Measurements from ENCODE around the gene REP15.
"Not testable (repeated sequence)": the region's sequence is repeated elsewhere in the genome, so short reads cannot be mapped to it uniquely, and the experiment has no call there.

Gene REP15

DNA sequence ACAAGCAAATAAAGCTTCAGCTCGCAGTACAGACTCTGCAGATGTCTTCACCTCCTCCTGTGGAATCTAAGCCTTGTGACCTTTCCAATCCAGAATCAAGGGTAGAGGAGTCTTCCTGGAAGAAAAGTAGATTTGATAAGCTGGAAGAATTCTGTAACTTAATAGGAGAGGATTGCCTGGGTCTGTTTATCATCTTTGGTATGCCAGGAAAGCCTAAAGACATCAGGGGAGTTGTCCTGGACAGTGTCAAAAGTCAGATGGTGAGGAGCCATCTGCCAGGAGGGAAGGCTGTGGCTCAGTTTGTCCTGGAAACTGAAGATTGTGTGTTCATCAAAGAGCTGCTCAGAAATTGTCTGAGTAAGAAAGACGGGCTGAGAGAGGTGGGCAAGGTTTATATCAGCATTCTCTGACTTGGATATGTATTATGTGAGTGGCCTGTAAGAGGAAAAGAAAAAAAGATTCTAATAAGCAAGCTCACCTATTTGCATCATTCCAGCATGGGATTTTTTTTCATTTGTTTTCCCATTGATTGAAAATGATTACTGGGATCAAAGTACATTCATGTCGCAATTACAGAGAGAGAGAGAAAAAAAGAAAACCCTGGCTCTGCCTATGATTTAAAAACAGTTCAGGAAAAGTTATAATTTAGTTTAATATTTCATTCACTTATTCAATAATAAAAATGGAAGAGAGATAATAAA lies 767 bp downstream of the REP15 start:
- DNase-seq (ENCODE audit: low read depth in 2 of 2), result no peak

DNA sequence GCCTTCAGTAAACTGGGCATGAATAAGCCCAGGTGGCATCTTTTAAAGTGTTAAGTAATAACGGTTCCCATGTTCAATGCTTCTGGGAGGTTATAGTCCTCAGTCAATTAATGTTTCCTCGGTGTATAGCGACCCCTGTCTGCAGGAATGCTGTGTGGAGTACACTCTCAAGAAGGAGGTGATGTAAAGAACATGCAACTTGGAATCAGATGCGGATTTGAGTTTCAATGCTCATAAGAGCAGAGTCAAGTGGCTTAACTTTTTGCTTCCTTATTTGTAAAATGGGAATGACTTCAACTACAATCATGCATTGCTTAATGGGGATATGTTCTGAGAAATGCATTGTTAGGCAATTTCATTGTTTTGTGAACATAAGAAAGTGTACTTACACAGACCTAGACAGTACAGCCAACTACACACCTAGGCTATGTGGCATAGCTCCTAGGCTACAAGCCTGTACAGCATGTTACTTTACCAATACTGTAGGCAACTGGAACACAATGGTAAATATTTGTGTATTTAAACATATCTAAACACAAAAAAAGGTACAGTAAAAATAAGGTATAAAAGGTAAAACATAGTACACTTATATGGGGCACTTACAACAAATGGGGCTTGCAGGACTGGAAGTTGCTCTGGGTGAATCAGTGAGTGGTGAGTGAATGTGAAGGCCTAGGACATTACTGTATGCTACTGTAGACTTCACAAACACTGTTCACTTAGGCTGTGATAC lies 7.6 kb downstream of the REP15 start:
- peak; percentile 27 to 48 for DNase-seq (ENCODE audit: low read depth in 2 of 2)

DNA sequence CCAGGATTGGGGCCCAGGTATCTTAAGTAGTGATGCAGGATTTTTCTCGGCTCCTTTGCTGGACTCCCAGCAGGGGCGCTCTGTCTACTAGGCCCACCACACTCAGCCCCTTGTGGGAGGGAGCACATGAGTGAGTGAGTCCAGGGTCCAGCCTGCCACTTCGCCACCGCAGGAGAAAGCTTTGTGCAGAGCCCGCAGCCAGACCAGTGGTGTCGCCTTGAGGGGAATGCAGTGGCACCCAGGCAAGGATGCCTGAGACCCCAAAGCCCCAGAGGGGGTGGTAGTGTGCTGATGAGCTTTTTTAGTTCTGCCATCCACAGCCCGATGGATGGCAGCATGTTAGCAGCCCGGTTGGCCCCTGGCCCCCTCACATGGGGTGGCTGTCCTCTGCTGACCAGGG lies 9.0 kb downstream of the REP15 start:
- no peak for DNase-seq (ENCODE audit: low read depth in 2 of 2)

DNA sequence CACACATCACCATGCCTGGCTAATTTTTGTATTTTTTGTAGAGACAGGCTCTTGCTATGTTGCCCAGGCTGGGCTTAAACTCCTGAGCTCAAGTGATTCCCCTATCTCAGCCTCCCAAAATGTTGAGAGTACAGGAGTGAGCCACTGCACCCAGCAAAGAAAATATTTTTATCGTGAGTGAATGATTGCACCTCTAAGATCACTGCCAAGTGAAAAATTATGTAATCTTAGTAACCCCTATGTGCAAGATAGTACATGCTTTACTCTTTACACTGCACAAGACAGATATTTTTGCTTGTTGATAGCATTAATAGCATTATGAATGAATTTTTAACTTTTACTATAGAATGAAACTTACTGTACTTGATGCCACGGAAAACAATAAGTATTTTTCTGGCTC lies 11.0 kb downstream of the REP15 start:
- DNase-seq (ENCODE audit: low read depth in 2 of 2), result no peak

DNA sequence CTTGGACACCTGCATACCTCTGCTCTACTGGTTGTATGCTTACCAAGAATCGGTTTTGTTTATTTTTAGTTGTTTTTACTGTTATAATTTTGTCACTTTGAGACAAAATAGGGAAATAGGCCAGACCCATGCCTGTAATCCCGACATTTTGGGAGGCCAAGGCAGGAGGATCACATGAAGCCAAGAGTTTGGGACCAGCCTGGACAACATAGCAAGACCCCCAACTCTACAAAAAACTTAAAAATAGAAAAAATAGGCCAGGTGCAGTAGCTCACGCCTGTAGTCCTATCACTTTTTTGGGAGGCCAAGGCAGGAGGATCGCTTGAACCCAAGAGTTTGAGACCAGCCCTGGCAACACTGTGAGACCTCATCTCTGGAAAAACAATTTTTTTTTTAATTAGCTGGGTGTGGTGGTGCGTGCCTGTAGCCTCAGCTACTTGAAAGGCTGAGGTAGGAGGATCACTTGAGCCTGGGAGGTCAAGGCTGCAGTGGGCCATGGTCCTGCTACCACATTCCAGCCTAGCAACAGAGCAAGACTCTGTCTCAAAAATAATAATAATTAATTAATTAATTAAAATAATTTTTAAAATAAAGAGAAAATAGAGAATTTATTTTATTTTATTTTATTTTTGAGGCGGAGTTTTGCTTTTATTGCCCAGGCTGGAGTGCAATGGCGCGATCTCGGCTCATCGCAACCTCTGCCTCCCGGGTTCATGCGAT lies 13.1 kb downstream of the REP15 start:
- no peak for DNase-seq (ENCODE audit: low read depth in 2 of 2)

DNA sequence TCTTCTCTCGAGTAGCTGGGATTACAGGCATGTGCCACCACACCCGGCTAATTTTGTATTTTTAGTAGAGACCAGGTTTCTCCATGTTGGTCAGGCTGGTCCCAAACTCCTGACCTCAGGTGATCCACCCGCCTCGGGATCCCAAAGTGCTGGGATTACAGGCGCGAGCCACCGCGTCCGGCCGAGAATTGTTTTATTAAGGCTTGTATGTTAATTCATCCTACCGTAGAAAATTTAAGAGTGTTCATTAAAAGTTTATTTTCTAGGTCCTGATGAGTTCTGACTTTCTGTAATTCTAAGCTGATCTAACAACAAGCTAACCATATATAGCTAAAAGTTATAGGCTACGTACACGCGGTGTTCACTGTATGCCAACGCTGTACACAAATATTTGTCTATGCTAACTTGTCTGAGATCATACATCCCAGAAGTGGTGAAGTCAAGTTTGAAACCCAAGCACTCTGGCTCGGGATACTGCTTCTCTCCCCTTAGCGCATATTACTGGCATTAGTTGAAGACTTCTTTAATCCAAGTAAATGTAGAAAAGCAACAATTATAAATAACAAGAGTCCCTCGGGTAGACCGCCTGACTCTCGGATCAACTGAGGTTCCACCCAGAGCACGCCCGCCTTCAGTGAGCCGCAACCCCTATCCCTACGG lies 13.8 kb downstream of the REP15 start:
- no peak for DNase-seq (ENCODE audit: low read depth in 2 of 2)

DNA sequence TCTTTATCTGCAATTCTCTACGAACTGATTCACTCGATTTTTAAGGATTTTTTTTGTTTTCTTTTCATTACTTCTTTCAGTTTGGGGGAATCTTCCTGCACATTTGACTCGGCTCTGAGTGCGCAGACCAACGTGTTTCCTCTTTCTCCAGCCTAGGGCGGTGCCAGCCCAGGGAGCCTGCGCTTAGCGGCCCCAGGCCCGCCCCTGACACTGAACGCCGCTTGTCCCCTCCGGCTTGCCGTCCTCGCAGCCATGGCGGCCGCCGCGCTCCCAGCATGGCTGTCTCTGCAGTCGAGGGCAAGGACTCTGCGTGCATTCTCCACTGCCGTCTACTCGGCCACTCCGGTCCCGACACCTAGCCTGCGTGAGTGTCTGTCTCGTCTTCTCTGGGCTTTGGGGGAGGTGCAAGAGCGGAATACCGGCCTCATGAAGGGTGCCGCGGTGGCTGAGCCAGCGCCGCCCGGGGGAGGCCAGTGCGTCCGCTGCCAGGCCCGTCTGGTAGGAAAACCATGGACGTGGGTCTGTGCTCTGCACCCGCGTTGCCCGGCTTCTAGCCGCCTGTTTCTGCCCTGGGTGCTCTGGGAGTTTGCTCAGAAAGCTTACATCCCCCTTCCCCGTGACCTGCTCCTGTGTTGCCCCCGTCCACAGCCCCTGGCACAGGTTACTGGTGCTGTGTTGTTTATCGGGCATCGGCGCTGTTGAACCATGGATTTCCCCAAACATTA lies 14.5 kb downstream of the REP15 start, which contains the start of gene MRPS35:
TSS of gene MRPS35 (plus strand) at position 241 of the 725 bp plus-strand sequence. CDS start at position 253, 12 bp downstream.
- peak; percentile 80 to 85 for DNase-seq (ENCODE audit: low read depth in 2 of 2)

DNA sequence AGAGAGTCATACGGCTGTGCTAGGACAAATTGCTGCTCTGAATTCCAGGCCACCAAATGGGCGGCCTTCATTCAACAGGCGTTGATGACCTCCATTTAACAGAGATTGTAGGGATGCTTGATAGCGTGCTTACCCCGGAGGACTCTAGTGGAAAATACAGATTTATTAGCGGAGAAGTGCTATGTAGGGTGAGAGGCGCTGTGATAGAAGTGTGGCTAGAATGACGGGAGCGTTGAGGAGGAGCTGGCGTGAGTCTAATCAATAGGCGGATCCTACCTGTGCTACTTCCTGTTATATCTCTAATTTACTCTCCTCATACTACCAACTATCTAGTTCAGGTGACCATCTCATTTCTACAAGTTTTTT lies 15.1 kb downstream of the REP15 start:
- peak in 1 of 2 donors; percentile 4 for DNase-seq (ENCODE audit: low read depth in 2 of 2)

DNA sequence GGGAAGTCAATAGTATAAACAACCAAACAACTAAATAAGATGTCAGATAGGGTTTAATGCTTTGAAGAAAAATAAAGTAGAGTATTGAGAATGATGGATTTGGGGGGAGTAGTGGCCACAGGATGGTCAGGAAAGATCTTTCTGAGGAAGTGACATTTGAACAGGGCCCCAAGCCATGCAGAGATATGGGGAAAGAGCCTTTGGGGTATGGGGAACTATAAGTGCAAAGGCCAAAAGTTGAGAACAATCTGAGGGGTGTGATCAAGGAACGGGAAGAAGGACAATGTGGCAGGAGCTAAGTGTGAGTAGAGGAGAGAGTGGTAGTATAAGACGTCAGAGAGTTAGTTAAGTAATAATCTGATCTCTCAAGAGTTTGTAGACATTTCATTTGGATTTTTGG lies 15.7 kb downstream of the REP15 start:
- DNase-seq (ENCODE audit: low read depth in 2 of 2), result no peak

DNA sequence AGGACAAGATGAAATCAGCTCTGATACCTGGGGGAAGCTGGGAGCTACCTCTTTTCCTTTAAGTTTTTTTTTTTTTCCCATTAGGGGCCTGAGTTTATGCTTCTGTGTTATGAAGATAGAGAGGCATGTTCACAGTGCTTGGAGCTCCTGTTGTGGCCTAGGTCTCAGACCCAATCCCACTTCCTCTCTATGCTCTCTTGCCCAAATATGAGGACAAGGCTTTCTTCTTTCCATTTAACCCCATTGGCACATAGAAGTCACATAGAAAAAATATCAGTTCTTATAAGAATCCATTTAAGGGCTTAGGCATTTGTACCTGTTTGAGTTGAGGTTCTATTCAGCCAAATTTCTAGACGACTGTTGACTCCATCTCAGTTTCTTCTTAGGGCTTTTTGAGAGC lies 27.0 kb downstream of the REP15 start:
- DNase-seq (ENCODE audit: low read depth in 2 of 2), result no peak

DNA sequence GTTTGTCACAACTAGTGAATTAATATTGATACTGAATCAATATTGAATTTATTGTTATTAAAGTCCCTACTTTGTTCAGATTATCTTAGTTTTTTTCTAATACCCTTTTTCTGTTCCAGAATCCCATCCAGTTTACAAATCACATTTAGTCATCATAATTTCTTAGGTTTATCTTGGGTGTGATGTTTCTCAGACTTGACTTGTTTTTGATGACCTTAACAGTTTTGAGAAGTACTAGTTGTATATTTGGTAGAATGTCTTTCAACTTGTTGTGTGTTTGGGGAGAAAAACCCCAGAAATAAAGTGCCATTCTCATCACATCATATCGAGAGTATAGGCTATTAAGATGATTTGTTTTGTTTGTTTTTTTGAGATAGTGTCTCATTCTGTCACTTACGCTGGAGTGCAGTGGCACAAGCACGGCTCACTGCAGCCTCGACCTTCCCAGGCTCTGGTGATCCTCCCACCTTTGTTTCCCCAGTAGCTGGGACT lies 33.9 kb downstream of the REP15 start:
- no peak for DNase-seq (ENCODE audit: low read depth in 2 of 2)

DNA sequence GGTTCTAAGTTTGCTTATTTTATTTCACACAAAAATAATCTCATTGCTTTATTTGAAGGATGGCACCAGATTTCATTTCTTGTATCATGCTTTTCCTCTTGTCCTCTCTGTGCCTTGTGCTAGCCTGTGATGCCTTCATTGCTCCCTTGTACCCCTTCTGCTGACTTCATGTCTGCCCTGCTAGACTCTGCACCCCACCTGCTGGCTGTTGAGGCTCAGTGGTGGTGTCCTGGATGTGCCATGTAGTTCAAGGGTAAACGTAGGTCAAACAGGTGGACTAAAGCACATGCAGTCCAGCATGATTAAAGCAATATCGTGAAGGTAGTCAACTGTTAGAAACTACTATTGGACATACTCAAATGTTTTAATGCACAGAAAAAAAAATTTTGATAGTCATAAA lies 36.0 kb downstream of the REP15 start:
- DNase-seq (ENCODE audit: low read depth in 2 of 2), result no peak

DNA sequence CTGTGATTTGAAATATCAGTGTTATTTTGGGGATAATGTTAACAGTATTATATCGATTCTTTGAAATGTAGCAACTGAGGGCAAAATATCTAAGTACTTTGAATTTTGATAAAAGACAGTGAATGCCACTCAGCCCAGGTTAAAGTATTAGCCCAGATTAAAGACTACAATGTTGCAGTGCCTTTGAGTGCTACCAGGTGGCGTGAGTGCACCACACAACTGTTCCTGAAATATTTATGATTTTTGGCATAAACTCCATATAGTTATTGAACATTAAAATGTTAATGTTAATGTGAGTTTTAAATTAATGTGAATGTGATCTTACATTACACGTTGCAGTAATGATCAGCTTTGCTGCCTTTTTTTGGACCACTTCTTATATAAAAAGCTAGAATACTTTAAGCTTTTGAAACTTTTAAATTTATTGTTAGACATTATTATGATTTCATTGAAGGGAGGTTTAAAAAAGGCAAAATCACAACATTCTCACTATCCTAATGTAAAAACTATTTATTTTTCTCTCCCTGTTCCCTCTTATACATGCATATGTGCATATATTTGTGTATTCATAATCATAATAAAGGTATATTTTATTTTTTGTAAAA lies 36.9 kb downstream of the REP15 start:
- no peak for DNase-seq (ENCODE audit: low read depth in 2 of 2)

DNA sequence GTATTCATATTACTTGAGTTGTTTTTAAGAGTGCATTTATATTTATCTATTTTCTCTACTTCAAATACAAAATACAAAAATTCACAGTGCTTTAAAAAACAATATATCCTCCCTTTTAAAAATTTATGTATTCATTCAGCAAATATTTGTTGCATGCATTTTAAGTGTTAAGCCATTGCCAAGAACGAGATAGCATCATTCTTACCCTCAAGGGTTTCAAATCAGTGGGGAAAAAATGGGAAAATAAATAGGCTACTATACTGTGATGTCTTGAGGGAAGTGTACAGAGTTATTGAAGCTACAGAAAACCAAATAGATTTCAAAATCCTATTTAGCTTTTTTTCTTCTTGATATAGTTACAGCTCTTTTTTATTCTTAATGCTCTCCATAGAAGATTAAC lies 37.5 kb downstream of the REP15 start:
- no peak for DNase-seq (ENCODE audit: low read depth in 2 of 2)

DNA sequence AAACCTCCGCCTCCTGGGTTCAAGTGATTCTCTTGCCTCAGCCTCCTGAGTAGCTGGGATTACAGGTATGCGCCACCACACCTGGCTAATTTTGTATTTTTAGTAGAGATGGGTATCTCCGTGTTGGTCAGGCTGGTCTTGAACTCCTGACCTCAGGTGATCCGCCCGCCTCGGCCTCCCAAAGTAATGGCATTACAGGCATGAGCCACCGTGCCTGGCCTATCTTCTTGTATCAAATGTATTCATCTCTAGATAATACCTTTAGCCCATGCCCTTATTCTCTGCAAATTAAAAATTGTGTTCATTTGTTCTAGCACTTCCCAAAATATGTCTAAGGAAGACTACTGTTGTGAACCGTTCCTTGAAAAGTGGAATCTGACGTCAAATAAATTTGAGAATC lies 38.1 kb downstream of the REP15 start:
- DNase-seq (ENCODE audit: low read depth in 2 of 2), result not testable (repeated sequence)

DNA sequence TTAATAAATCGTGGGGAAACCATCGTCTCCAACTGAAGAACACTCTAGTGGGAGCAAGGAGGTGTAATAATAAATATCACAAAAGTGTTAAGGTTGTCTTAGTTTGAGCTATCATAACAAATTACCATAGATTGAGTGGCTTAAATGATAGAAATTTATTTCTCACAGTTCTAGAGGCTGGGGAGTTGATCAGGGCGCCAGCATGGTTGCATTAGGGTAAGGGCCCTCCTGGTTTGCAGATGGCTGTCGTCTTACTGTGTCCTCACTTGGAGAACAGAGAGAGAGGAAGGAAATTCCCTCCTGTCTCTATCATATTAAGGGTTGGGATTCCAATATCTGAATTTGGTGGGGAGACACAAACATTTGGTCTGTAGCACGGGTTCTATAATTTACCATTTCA lies 47.4 kb downstream of the REP15 start:
- DNase-seq (ENCODE audit: low read depth in 2 of 2), result no peak

DNA sequence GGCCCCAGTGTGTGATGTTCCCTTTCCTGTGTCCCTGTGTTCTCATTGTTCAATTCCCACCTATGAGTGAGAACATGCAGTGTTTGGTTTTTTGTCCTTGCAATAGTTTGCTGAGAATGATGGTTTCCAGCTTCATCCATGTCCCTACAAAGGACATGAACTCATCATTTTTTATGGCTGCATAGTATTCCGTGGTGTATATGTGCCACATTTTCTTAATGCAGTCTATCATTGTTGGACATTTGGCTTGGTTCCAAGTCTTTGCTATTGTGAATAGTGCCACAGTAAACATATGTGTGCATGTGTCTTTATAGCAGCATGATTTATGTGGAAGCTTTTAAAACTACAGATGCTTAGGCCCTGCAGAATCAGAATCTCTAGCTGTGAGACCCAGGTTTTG lies 49.5 kb downstream of the REP15 start:
- DNase-seq (ENCODE audit: low read depth in 2 of 2), result not testable (repeated sequence)
